ENCODE data around the gene MMP25.

- TF ChIP-seq CTCF (IDR thresholded peaks at IDR 0.05) (no peak), POLR2A (IDR thresholded peaks at IDR 0.05) (no peak)
Measured at GRCh38 chr16:3047387-3047720, 993 bp downstream of the MMP25 start.

Data from lower leg skin (tissue), 3 donors.